ENCODE results near the gene ETV1. TPM values are rescaled to one million over a fixed set of nuclear protein-coding genes. Genes with fewer than 3 reads are reported as not detected.

The ETV1 gene
- total and polyA plus RNA-seq, 9 of the 15 experiments (the other 6 are each of a cell fraction or from before 2014, with no cell fraction given) = 7.2 to 27.4 (median 14.0) TPM

DNA sequence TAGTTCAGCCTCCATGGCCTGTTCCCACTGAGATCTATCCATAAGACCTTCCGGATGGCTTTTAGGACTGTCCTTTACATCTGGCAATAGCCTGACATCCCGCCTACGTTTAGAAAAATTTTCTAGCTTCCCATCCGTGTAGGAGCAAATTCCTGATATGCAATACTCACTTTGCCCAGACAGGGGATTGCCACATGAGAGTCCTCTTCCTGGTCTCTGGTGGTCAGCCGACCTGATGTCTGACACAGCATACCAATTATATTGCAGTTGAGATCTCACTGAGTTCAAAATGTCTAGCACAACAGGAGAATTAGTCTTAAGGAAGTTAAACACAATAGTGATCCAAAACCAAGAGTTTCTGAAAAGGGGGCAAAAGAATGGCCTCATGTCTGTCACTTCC is 9.4 kb upstream of the ETV1 start (continued):
- TF ChIP-seq, protein P1, sequence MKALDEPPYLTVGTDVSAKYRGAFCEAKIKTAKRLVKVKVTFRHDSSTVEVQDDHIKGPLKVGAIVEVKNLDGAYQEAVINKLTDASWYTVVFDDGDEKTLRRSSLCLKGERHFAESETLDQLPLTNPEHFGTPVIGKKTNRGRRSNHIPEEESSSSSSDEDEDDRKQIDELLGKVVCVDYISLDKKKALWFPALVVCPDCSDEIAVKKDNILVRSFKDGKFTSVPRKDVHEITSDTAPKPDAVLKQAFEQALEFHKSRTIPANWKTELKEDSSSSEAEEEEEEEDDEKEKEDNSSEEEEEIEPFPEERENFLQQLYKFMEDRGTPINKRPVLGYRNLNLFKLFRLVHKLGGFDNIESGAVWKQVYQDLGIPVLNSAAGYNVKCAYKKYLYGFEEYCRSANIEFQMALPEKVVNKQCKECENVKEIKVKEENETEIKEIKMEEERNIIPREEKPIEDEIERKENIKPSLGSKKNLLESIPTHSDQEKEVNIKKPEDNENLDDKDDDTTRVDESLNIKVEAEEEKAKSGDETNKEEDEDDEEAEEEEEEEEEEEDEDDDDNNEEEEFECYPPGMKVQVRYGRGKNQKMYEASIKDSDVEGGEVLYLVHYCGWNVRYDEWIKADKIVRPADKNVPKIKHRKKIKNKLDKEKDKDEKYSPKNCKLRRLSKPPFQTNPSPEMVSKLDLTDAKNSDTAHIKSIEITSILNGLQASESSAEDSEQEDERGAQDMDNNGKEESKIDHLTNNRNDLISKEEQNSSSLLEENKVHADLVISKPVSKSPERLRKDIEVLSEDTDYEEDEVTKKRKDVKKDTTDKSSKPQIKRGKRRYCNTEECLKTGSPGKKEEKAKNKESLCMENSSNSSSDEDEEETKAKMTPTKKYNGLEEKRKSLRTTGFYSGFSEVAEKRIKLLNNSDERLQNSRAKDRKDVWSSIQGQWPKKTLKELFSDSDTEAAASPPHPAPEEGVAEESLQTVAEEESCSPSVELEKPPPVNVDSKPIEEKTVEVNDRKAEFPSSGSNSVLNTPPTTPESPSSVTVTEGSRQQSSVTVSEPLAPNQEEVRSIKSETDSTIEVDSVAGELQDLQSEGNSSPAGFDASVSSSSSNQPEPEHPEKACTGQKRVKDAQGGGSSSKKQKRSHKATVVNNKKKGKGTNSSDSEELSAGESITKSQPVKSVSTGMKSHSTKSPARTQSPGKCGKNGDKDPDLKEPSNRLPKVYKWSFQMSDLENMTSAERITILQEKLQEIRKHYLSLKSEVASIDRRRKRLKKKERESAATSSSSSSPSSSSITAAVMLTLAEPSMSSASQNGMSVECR (CRISPR knock-in tag; IDR thresholded peaks at IDR 0.05) = no peak
- TF ChIP-seq SMC3 (conservative IDR thresholded peaks at IDR 0.05; ENCODE audit: insufficient read depth, low read depth, low read length) = no peak
- no peak for TF ChIP-seq MBD2 (IDR thresholded peaks at IDR 0.05; ENCODE audit: borderline replicate concordance, low read depth)
- TF ChIP-seq ZBTB7A (IDR thresholded peaks at IDR 0.05; ENCODE audit: borderline replicate concordance, control insufficient read depth, low read depth, low read length) = no peak
- no peak for TF ChIP-seq ZNF444 (CRISPR knock-in tag; IDR thresholded peaks at IDR 0.05)

DNA sequence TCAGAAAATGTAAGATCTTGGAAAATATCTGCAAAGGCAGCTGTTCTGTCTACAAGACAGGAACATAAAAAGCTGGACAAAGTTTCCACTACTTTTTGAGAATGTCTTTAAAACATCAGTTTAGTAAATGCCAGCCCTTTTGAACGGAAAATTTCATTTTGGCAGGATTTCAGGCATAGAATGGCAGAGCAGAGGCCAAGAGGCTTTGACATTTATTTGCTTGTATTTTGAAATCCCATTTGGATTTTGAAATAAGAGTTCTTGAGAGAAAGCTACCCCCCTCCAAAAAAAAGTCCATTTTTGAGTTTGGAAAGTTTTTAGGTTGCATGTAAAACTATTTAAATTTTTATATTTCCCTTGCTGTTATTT is 3.1 kb upstream of the ETV1 start:
- peak overlapping the region; percentile 77 for H3K4me2 ChIP-seq (ENCODE audit: insufficient read depth, low read length)
- peak overlapping the region; percentile 49 to 79; a peak in 3 of 4 replicates for H3K9ac ChIP-seq (ENCODE audit: insufficient read depth in 1 of 2, low read depth in 2 of 2, low read length in 2 of 2)
- no peaks in the 10 kb centered on the region for H3K27me3 ChIP-seq (ENCODE audit: control insufficient read depth in 2 of 2, insufficient read depth in 2 of 2, low read length in 2 of 2)
- peak overlapping the region; percentile 73 for H2AFZ ChIP-seq (ENCODE audit: low read depth, low read length)
- peak overlapping the region; percentile 23; the same call in 1 of the 2 replicates for H3K4me3 ChIP-seq
- H3K9me1 ChIP-seq (ENCODE audit: control insufficient read depth, insufficient read depth, low read length) = no peaks in the 10 kb centered on the region
- ChIA-PET CTCF (ENCODE audit: low intra/inter-chr PET ratio) (no interaction called here), POLR2A (interaction anchor here (0.6 to 3.1 kb wide), 4 partner anchors 8 to 59 kb away, joined by 4 to 19 read pairs (median 14); no protein-coding TSS in a partner anchor)
- ATAC-seq (no peak), FAIRE-seq (no peak), DNase-seq (ENCODE audit: extremely low read depth in 1 of 4, low spot score in 3 of 4) (no peak)
- peaks cover 5% of the 10 kb centered on the region; the same call in 2 of the 3 replicates for H3K79me2 ChIP-seq (ENCODE audit: control insufficient read depth, insufficient read depth, low read length)
- 0% methylated on average over 1 of the region's 1 CpG for WGBS (ENCODE audit: insufficient coverage, low coverage, missing lambda C conversion rate)
- in situ Hi-C loops (cut with MboI) (loop anchor here (25.0 kb wide), 1 partner anchor 1280 kb away; no protein-coding TSS in a partner anchor), intact Hi-C loops (cut with micrococcal nuclease) (loop anchor here (10.0 kb wide), 1 partner anchor 462 kb away; no protein-coding TSS in a partner anchor)
- no peaks in the 10 kb centered on the region for H3K9me3 ChIP-seq (replicated peaks; ENCODE audit: control insufficient read depth, insufficient read depth, low read depth, low read length)
- 0 out of 2 replicates have a peak, but pooled peaks have one; percentile 0 for TF ChIP-seq ZKSCAN8 (CRISPR knock-in tag; IDR thresholded peaks at IDR 0.05)
- TF ChIP-seq, protein P2, sequence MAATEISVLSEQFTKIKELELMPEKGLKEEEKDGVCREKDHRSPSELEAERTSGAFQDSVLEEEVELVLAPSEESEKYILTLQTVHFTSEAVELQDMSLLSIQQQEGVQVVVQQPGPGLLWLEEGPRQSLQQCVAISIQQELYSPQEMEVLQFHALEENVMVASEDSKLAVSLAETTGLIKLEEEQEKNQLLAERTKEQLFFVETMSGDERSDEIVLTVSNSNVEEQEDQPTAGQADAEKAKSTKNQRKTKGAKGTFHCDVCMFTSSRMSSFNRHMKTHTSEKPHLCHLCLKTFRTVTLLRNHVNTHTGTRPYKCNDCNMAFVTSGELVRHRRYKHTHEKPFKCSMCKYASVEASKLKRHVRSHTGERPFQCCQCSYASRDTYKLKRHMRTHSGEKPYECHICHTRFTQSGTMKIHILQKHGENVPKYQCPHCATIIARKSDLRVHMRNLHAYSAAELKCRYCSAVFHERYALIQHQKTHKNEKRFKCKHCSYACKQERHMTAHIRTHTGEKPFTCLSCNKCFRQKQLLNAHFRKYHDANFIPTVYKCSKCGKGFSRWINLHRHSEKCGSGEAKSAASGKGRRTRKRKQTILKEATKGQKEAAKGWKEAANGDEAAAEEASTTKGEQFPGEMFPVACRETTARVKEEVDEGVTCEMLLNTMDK (IDR thresholded peaks at IDR 0.05; ENCODE audit: borderline replicate concordance, insufficient read depth, low read depth, low read length, poor library complexity, severe bottlenecking) = no peak
- TF ChIP-seq FOXK2 (conservative IDR thresholded peaks at IDR 0.05 in 1 of 2, IDR thresholded peaks at IDR 0.05 in 1 of 2; ENCODE audit: low read depth in 2 of 2) = 0 out of 4 replicates have a peak, but pooled peaks of 1 of the 2 experiments have one; percentile 6
- TF ChIP-seq MYNN (IDR thresholded peaks at IDR 0.05) = peak; percentile 90
- TF ChIP-seq MYNN (CRISPR knock-in tag; IDR thresholded peaks at IDR 0.05) = no peak
- 0 out of 2 replicates have a peak, but pooled peaks have one; percentile 27 for TF ChIP-seq DMBX1 (CRISPR knock-in tag; IDR thresholded peaks at IDR 0.05; ENCODE audit: borderline replicate concordance)
- TF ChIP-seq ZNF785 (CRISPR knock-in tag; IDR thresholded peaks at IDR 0.05) = no peak
- TF ChIP-seq NFXL1 (CRISPR knock-in tag; IDR thresholded peaks at IDR 0.05) = no peak
- H3K36me3 ChIP-seq (ENCODE audit: control insufficient read depth, insufficient read depth, low read length) = no peaks in the 10 kb centered on the region
- H4K20me1 ChIP-seq (replicated peaks; ENCODE audit: control insufficient read depth, insufficient read depth, low read length) = no peaks in the 10 kb centered on the region
- peak overlapping the region; percentile 81 for H3K27ac ChIP-seq (ENCODE audit: extremely low read depth, low read depth, low read length)
- H3K4me1 ChIP-seq (replicated peaks in 1 of 2; ENCODE audit: control insufficient read depth in 2 of 2, insufficient read depth in 2 of 2, low read length in 2 of 2) = peaks cover 3 to 4% of the 10 kb centered on the region in 2 experiments; a peak in 4 of 5 replicates
- no TSS peak for BruUV-seq (replicated peaks)
